HepG2 (cell line): Measurements from ENCODE around the gene MAT2A.

Source experiments
- HMG20B ChIP-seq: conservative IDR thresholded peaks from 2 replicates; pipeline ENCODE4 v1.6.1; 2016; ENCODE audit warnings: missing genetic modification reagents, missing compliant biosample characterization
- HNRNPUL1 ChIP-seq: fragments of 200-400 bp; formaldehyde crosslinking; IDR thresholded peaks from 2 replicates; pipeline ENCODE4 v1.6.1; 2017; ENCODE audit warnings: low read depth, mild to moderate bottlenecking, low read length, moderate library complexity
- KDM1A ChIP-seq: IDR thresholded peaks from 2 replicates; pipeline ENCODE4 v1.6.1; 2016; ENCODE audit warnings: missing compliant biosample characterization
- MIER2 ChIP-seq: IDR thresholded peaks from 2 replicates; pipeline ENCODE4 v1.6.1; 2016; ENCODE audit warnings: missing biosample characterization, missing genetic modification reagents
- NR1H2 ChIP-seq: sonication (generic); formaldehyde crosslinking; IDR thresholded peaks from 2 replicates; pipeline ENCODE4 v1.8.1; 2022; ENCODE audit warnings: low read depth, missing genetic modification reagents, borderline replicate concordance
- RAD21 ChIP-seq: fragments of 450-650 bp; formaldehyde crosslinking; IDR thresholded peaks from 2 replicates; pipeline ENCODE4 v1.5.0; 2020; ENCODE audit warnings: mild to moderate bottlenecking
- SALL2 ChIP-seq: sonication (generic); formaldehyde crosslinking; IDR thresholded peaks from 2 replicates; pipeline ENCODE4 v1.8.1; 2023; ENCODE audit warnings: mild to moderate bottlenecking, missing genetic modification reagents, inconsistent platforms
- SIN3A ChIP-seq: IDR thresholded peaks from 2 replicates; pipeline ENCODE4 v1.6.1; 2011; ENCODE audit warnings: low read depth, mild to moderate bottlenecking, control low read depth, low read length, borderline replicate concordance
- SRF ChIP-seq: IDR thresholded peaks from 2 replicates; pipeline ENCODE4 v1.6.1; 2011; ENCODE audit warnings: mild to moderate bottlenecking, low read depth, low read length, moderate library complexity
- TCF7 ChIP-seq: sonication (generic); IDR thresholded peaks from 2 replicates; pipeline ENCODE4 v1.6.1; 2016; ENCODE audit warnings: antibody characterized with exemption, low read depth
- U2AF2 ChIP-seq: fragments of 200-400 bp; formaldehyde crosslinking; IDR thresholded peaks from 2 replicates; pipeline ENCODE4 v1.6.1; 2017; ENCODE audit warnings: low read depth, mild to moderate bottlenecking, low read length
- WIZ ChIP-seq: sonication (generic); formaldehyde crosslinking; IDR thresholded peaks from 2 replicates; pipeline ENCODE4 v1.5.1; 2020; ENCODE audit warnings: mild to moderate bottlenecking, missing genetic modification reagents
- ZNF768 ChIP-seq: sonication (generic); formaldehyde crosslinking; IDR thresholded peaks from 2 replicates; pipeline ENCODE4 v1.4.0; 2020; ENCODE audit warnings: missing genetic modification reagents
- ZNF841 ChIP-seq: sonication (generic); formaldehyde crosslinking; IDR thresholded peaks from 2 replicates; pipeline ENCODE4 v1.8.1; 2023; ENCODE audit warnings: missing genetic modification reagents, borderline replicate concordance

DNA sequence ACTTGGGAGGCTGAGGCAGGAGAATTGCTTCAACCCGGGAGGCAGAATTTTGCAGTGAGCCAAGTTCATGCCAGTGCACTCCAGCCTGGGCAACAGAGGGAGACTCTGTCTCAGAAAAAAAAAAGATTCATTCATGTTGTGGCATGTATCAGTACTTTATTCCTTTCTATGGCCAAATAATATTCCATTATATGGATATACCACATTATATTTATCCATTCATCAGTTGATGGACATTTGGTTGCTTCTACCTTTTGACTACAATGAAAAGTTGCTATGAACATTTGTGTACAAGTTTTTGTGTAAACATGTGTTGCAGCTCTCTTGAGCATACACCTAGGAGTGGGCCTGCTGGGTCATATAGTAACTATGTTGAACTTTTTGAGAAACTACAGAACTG lies 9.2 kb upstream of the MAT2A start:
- TF ChIP-seq SIN3A (no peak), U2AF2 (no peak), HMG20B (no peak), TCF7 (no peak), HNRNPUL1 (no peak), ZNF841 (CRISPR knock-in tag) (no peak), KDM1A (no peak), NR1H2 (CRISPR knock-in tag) (no peak), WIZ (CRISPR knock-in tag) (no peak), MIER2 (CRISPR knock-in tag) (no peak), SALL2 (CRISPR knock-in tag) (no peak), SRF (no peak), RAD21 (CRISPR knock-in tag) (no peak), ZNF768 (CRISPR knock-in tag) (no peak)
